ENCODE measurements around the gene C1QTNF7.

- TF ChIP-seq EP300 (IDR thresholded peaks at IDR 0.05; ENCODE audit: low read depth) (no peak), CTCF (IDR thresholded peaks at IDR 0.05) (no peak), POLR2A (IDR thresholded peaks at IDR 0.05) (no peak)
Observed at GRCh38 chr4:15479913-15480185, 52.0 kb downstream of the C1QTNF7 start.
